Stimulated activated CD4-positive, alpha-beta T cell treated with anti-CD3 and anti-CD28 coated beads, Interleukin-15, amount 100 ng/mL, for 24 hours (primary cell): ENCODE data around the gene TXNIP.

Experiments
- DNase-seq: peaks from one replicate; pipeline ENCODE4 v3.0.0-alpha.2; 2020

The TXNIP gene

GRCh38 chr1:145983960-145984830 lies 12.2 kb downstream of the TXNIP start:
- peak; percentile 40 for DNase-seq

- no peak for DNase-seq
Observed at GRCh38 chr1:145983206-145983675, 13.1 kb downstream of the TXNIP start.

- DNase-seq: no peak
Observed at GRCh38 chr1:145982010-145982723, 14.2 kb downstream of the TXNIP start.

GRCh38 chr1:145980457-145980994 lies 15.9 kb downstream of the TXNIP start:
- no peak for DNase-seq

- DNase-seq: no peak
Observed at GRCh38 chr1:145979746-145980456, 16.5 kb downstream of the TXNIP start.

- peak; percentile 87 for DNase-seq
Observed at GRCh38 chr1:145978854-145979745, 17.3 kb downstream of the TXNIP start.

GRCh38 chr1:145978471-145978853 lies 17.9 kb downstream of the TXNIP start:
- DNase-seq: no peak

GRCh38 chr1:145977486-145978470 lies 18.6 kb downstream of the TXNIP start:
- peak; percentile 79 for DNase-seq

- no peak for DNase-seq
Observed at GRCh38 chr1:145977016-145977415, 19.4 kb downstream of the TXNIP start.

GRCh38 chr1:145975216-145975615 lies 21.2 kb downstream of the TXNIP start:
- no peak for DNase-seq

GRCh38 chr1:145974721-145975120 lies 21.7 kb downstream of the TXNIP start:
- DNase-seq: no peak

GRCh38 chr1:145972580-145972979 lies 23.8 kb downstream of the TXNIP start:
- no peak for DNase-seq

- no peak for DNase-seq
Observed at GRCh38 chr1:145967288-145967687, 29.1 kb downstream of the TXNIP start.

- no peak for DNase-seq
Observed at GRCh38 chr1:145965119-145965744, 31.1 kb downstream of the TXNIP start.

- peak; percentile 96 for DNase-seq
Observed at GRCh38 chr1:145964328-145965118, 31.9 kb downstream of the TXNIP start, which contains the start of the genes ANKRD34A and POLR3GL. Gene ANKRD34A (minus strand): TSS chr1:145964575. CDS start chr1:145961759, 2,816 bp downstream. Gene POLR3GL (plus strand): TSS chr1:145964690. CDS start chr1:145974866, 10,176 bp downstream.

- no peak for DNase-seq
Observed at GRCh38 chr1:145963265-145964019, 32.9 kb downstream of the TXNIP start.

GRCh38 chr1:145962157-145963102 lies 33.9 kb downstream of the TXNIP start:
- DNase-seq: peak; percentile 60
